SU-DHL-6 (cell line): ENCODE data around the gene PPP3CA.

Experiments
- H2AFZ ChIP-seq: fragments of 200-600 bp; sonication (generic); 2 replicates; pipeline ENCODE4 v1.6.1; 2014; ENCODE audit warnings: low read depth, mild to moderate bottlenecking, moderate library complexity, mixed read lengths, antibody characterized with exemption, low read length; ENCODE audit not compliant: severe bottlenecking
- H3F3A ChIP-seq: fragments of 200-600 bp; shearing (Covaris generic); 2 replicates; pipeline ENCODE4 v1.6.0; 2016; ENCODE audit warnings: antibody characterized with exemption, mild to moderate bottlenecking; ENCODE audit not compliant: insufficient read depth
- H3K27ac ChIP-seq: fragments of 200-600 bp; sonication (generic); 2 replicates; pipeline ENCODE4 v1.5.1; 2016; ENCODE audit warnings: low read depth, mild to moderate bottlenecking, low read length, moderate library complexity, mixed read lengths
- H3K27me3 ChIP-seq: fragments of 200-600 bp; sonication (generic), shearing (Covaris generic); 2 replicates; pipeline ENCODE4 v1.6.0; 2014; ENCODE audit warnings: mild to moderate bottlenecking, low read length
- H3K36me3 ChIP-seq: fragments of 200-600 bp; sonication (generic); 2 replicates; pipeline ENCODE4 v1.6.1; 2014; ENCODE audit warnings: mild to moderate bottlenecking, low read length, mixed read lengths
- H3K4me2 ChIP-seq: fragments of 300-600, 200-600 bp; shearing (Covaris generic), sonication (generic); 2 replicates; pipeline ENCODE4 v1.6.0; 2014; ENCODE audit warnings: low read length, low read depth, mild to moderate bottlenecking; ENCODE audit not compliant: poor library complexity, severe bottlenecking
- H3K4me3 ChIP-seq: fragments of 200-600 bp; sonication (generic); 2 replicates; pipeline ENCODE4 v1.5.1; 2014; ENCODE audit warnings: antibody characterized with exemption, low read length, mild to moderate bottlenecking, mixed read lengths; ENCODE audit not compliant: insufficient read depth, poor library complexity, severe bottlenecking
- H3K79me2 ChIP-seq: fragments of 200-600 bp; sonication (generic); 2 replicates; pipeline ENCODE4 v1.6.1; 2014; ENCODE audit warnings: mild to moderate bottlenecking, low read length, moderate library complexity; ENCODE audit not compliant: insufficient read depth
- H3K9ac ChIP-seq: fragments of 200-600 bp; sonication (generic); 2 replicates; pipeline ENCODE4 v1.7.0; 2014; ENCODE audit warnings: mild to moderate bottlenecking, low read length
- H3K9me2 ChIP-seq: fragments of 200-600 bp; sonication (generic); replicated peaks from 2 replicates; pipeline ENCODE4 v1.6.1; 2014; ENCODE audit warnings: low read length; ENCODE audit not compliant: insufficient read depth
- H3K9me3 ChIP-seq: fragments of 200-600 bp; sonication (generic); 2 replicates; pipeline ENCODE4 v1.6.1; 2014; ENCODE audit warnings: low read length, mixed read lengths; ENCODE audit not compliant: insufficient read depth
- H4K20me1 ChIP-seq: fragments of 200-600 bp; sonication (generic); 2 replicates; pipeline ENCODE4 v1.6.1; 2014; ENCODE audit warnings: low read depth, mild to moderate bottlenecking, antibody characterized with exemption, low read length, moderate library complexity, mixed read lengths
- CTCF ChIP-seq: fragments of 200-600 bp; sonication (generic); IDR thresholded peaks from one replicate; pipeline ENCODE4 v1.5.1; 2017; ENCODE audit warnings: antibody characterized with exemption, mild to moderate bottlenecking, low read length, moderate library complexity; ENCODE audit not compliant: insufficient read depth, poor library complexity, severe bottlenecking
- EZH2phosphoT487 ChIP-seq: fragments of 200-600 bp; sonication (generic), shearing (Covaris generic); conservative IDR thresholded peaks from 2 replicates; pipeline ENCODE4 v1.6.1; 2018; ENCODE audit warnings: mild to moderate bottlenecking, antibody characterized with exemption, low read length, moderate library complexity, mixed read lengths

Gene PPP3CA

GRCh38 chr4:101198682-101199339 lies 148.5 kb downstream of the PPP3CA start:
- Histone ChIP-seq H3K27ac (no peak overlapping the region), H3K4me3 (no peak overlapping the region)
- TF ChIP-seq CTCF (no peak), EZH2phosphoT487 (no peak)

GRCh38 chr4:101197350-101197749 lies 150.0 kb downstream of the PPP3CA start:
- H3K9me2 ChIP-seq = no peaks in the 10 kb centered on the region
- H3K79me2 ChIP-seq = no peaks in the 10 kb centered on the region
- H3K9me3 ChIP-seq = no peaks in the 10 kb centered on the region
- H4K20me1 ChIP-seq = no peaks in the 10 kb centered on the region
- no peak overlapping the region for H2AFZ ChIP-seq
- H3K36me3 ChIP-seq = no peaks in the 10 kb centered on the region
- H3K4me3 ChIP-seq = no peak overlapping the region
- no peak overlapping the region for H3K27ac ChIP-seq
- H3K27me3 ChIP-seq = no peaks in the 10 kb centered on the region
- no peak overlapping the region for H3K9ac ChIP-seq
- no peak overlapping the region for H3K4me2 ChIP-seq
- TF ChIP-seq CTCF (no peak), EZH2phosphoT487 (no peak)
- H3F3A ChIP-seq = no peaks in the 10 kb centered on the region

More at GRCh38 chr4:101198682-101199339, 148.5 kb downstream of the PPP3CA start:
- H3K9ac ChIP-seq = no peak overlapping the region
- no peaks in the 10 kb centered on the region for H3K27me3 ChIP-seq
- H4K20me1 ChIP-seq = no peaks in the 10 kb centered on the region
- H2AFZ ChIP-seq = no peak overlapping the region
- no peaks in the 10 kb centered on the region for H3K79me2 ChIP-seq
- no peak overlapping the region for H3K4me2 ChIP-seq
- H3K9me2 ChIP-seq = no peaks in the 10 kb centered on the region
- no peaks in the 10 kb centered on the region for H3F3A ChIP-seq
- H3K9me3 ChIP-seq = no peaks in the 10 kb centered on the region
- no peaks in the 10 kb centered on the region for H3K36me3 ChIP-seq

GRCh38 chr4:101192244-101192643 lies 155.1 kb downstream of the PPP3CA start:
- H3K27ac ChIP-seq = no peak overlapping the region
- H3K4me3 ChIP-seq = no peak overlapping the region
- H3K36me3 ChIP-seq = no peaks in the 10 kb centered on the region
- TF ChIP-seq EZH2phosphoT487 = no peak
- no peak for TF ChIP-seq CTCF
- no peaks in the 10 kb centered on the region for H3K9me3 ChIP-seq
- no peaks in the 10 kb centered on the region for H3K79me2 ChIP-seq
- no peaks in the 10 kb centered on the region for H3F3A ChIP-seq
- H3K9me2 ChIP-seq = no peaks in the 10 kb centered on the region
- H3K27me3 ChIP-seq = no peaks in the 10 kb centered on the region
- H3K4me2 ChIP-seq = no peak overlapping the region
- H4K20me1 ChIP-seq = no peaks in the 10 kb centered on the region
- no peak overlapping the region for H2AFZ ChIP-seq
- H3K9ac ChIP-seq = no peak overlapping the region
